ENCODE measurements around the gene MANF. TPM values are rescaled to one million over a fixed set of nuclear protein-coding genes. Genes with fewer than 3 reads are reported as not detected.

The MANF gene
- polyA plus RNA-seq, 4 donors = 17.7 to 141 (median 65.9) TPM

GRCh38 chr3:51375571-51375970 is 9.5 kb upstream of the MANF start:
- no peaks in the 10 kb centered on the region for H3K4me1 ChIP-seq (ENCODE audit: control insufficient read depth in 3 of 3, insufficient read depth in 2 of 3, low read depth in 1 of 3, low read length in 2 of 3)
- no peaks in the 10 kb centered on the region for H3K9me3 ChIP-seq (ENCODE audit: control insufficient read depth in 2 of 2, insufficient read depth in 1 of 2, low read depth in 1 of 2, low read length in 1 of 2)
- H3K4me3 ChIP-seq (ENCODE audit: low read depth in 1 of 3, low read length in 3 of 3) = no peak overlapping the region
- no peaks in the 10 kb centered on the region for H3K27me3 ChIP-seq (ENCODE audit: control insufficient read depth in 3 of 3, insufficient read depth in 3 of 3, low read length in 3 of 3)
- H3K36me3 ChIP-seq (ENCODE audit: control insufficient read depth in 3 of 3, insufficient read depth in 2 of 3, low read depth in 1 of 3, low read length in 3 of 3) = no peaks in the 10 kb centered on the region
- no peak overlapping the region for H3K27ac ChIP-seq (ENCODE audit: low read depth in 1 of 3, low read length in 2 of 3)
- 77 to 89% (median 88%) methylated on average over 8 of the region's 8 CpGs for WGBS, 3 donors
- DNase-seq = no peak
- FAIRE-seq = no peak

GRCh38 chr3:51378065-51378464 is 7.0 kb upstream of the MANF start:
- Histone ChIP-seq H3K36me3 (ENCODE audit: control insufficient read depth in 3 of 3, insufficient read depth in 2 of 3, low read depth in 1 of 3, low read length in 3 of 3) (no peaks in the 10 kb centered on the region), H3K27me3 (ENCODE audit: control insufficient read depth in 3 of 3, insufficient read depth in 3 of 3, low read length in 3 of 3) (no peaks in the 10 kb centered on the region), H3K4me3 (ENCODE audit: low read depth in 1 of 3, low read length in 3 of 3) (no peak overlapping the region), H3K27ac (ENCODE audit: low read depth in 1 of 3, low read length in 2 of 3) (no peak overlapping the region), H3K9me3 (ENCODE audit: control insufficient read depth in 2 of 2, insufficient read depth in 1 of 2, low read depth in 1 of 2, low read length in 1 of 2) (no peaks in the 10 kb centered on the region), H3K4me1 (ENCODE audit: control insufficient read depth in 3 of 3, insufficient read depth in 2 of 3, low read depth in 1 of 3, low read length in 2 of 3) (no peaks in the 10 kb centered on the region)
- FAIRE-seq (no peak), DNase-seq (no peak)
- 65 to 82% (median 79%) methylated on average over 5 of the region's 5 CpGs for WGBS, 3 donors

- DNase-seq = no peak
- FAIRE-seq = no peak
- Histone ChIP-seq H3K9me3 (ENCODE audit: control insufficient read depth in 2 of 2, insufficient read depth in 1 of 2, low read depth in 1 of 2, low read length in 1 of 2) (no peaks in the 10 kb centered on the region), H3K4me1 (ENCODE audit: control insufficient read depth in 3 of 3, insufficient read depth in 2 of 3, low read depth in 1 of 3, low read length in 2 of 3) (peaks cover 0 to 5% (median 0%) of the 10 kb centered on the region in 3 donors), H3K27ac (ENCODE audit: low read depth in 1 of 3, low read length in 2 of 3) (no peak overlapping the region), H3K36me3 (ENCODE audit: control insufficient read depth in 3 of 3, insufficient read depth in 2 of 3, low read depth in 1 of 3, low read length in 3 of 3) (no peaks in the 10 kb centered on the region), H3K4me3 (ENCODE audit: low read depth in 1 of 3, low read length in 3 of 3) (no peak overlapping the region), H3K27me3 (ENCODE audit: control insufficient read depth in 3 of 3, insufficient read depth in 3 of 3, low read length in 3 of 3) (no peaks in the 10 kb centered on the region)
- 81 to 96% (median 85%) methylated on average over 2 of the region's 2 CpGs for WGBS, 3 donors
These were observed 6.4 kb upstream of the MANF start for GRCh38 chr3:51378726-51379125.

GRCh38 chr3:51379301-51379700 is 5.8 kb upstream of the MANF start:
- WGBS, 3 donors = 66 to 88% (median 74%) methylated on average over 8 of the region's 8 CpGs
- no peak for FAIRE-seq

GRCh38 chr3:51379746-51380455 is 5.2 kb upstream of the MANF start:
- no peak for DNase-seq
- FAIRE-seq = no peak
- Histone ChIP-seq H3K27ac (ENCODE audit: low read depth in 1 of 3, low read length in 2 of 3) (no peak overlapping the region), H3K4me1 (ENCODE audit: control insufficient read depth in 3 of 3, insufficient read depth in 2 of 3, low read depth in 1 of 3, low read length in 2 of 3) (peaks cover 0 to 5% (median 0%) of the 10 kb centered on the region in 3 donors), H3K4me3 (ENCODE audit: low read depth in 1 of 3, low read length in 3 of 3) (no peak overlapping the region), H3K9me3 (ENCODE audit: control insufficient read depth in 2 of 2, insufficient read depth in 1 of 2, low read depth in 1 of 2, low read length in 1 of 2) (no peaks in the 10 kb centered on the region), H3K36me3 (ENCODE audit: control insufficient read depth in 3 of 3, insufficient read depth in 2 of 3, low read depth in 1 of 3, low read length in 3 of 3) (no peaks in the 10 kb centered on the region), H3K27me3 (ENCODE audit: control insufficient read depth in 3 of 3, insufficient read depth in 3 of 3, low read length in 3 of 3) (no peaks in the 10 kb centered on the region)
- 83 to 86% (median 86%) methylated on average over 8 of the region's 8 CpGs for WGBS, 3 donors

More at GRCh38 chr3:51379301-51379700, 5.8 kb upstream of the MANF start:
- H3K27ac ChIP-seq (ENCODE audit: low read depth in 1 of 3, low read length in 2 of 3) = no peak overlapping the region
- no peak overlapping the region for H3K4me3 ChIP-seq (ENCODE audit: low read depth in 1 of 3, low read length in 3 of 3)
- no peaks in the 10 kb centered on the region for H3K27me3 ChIP-seq (ENCODE audit: control insufficient read depth in 3 of 3, insufficient read depth in 3 of 3, low read length in 3 of 3)
- H3K36me3 ChIP-seq (ENCODE audit: control insufficient read depth in 3 of 3, insufficient read depth in 2 of 3, low read depth in 1 of 3, low read length in 3 of 3) = no peaks in the 10 kb centered on the region
- H3K4me1 ChIP-seq (ENCODE audit: control insufficient read depth in 3 of 3, insufficient read depth in 2 of 3, low read depth in 1 of 3, low read length in 2 of 3) = peaks cover 0 to 5% (median 0%) of the 10 kb centered on the region in 3 donors
- no peak for DNase-seq
- no peaks in the 10 kb centered on the region for H3K9me3 ChIP-seq (ENCODE audit: control insufficient read depth in 2 of 2, insufficient read depth in 1 of 2, low read depth in 1 of 2, low read length in 1 of 2)

- Histone ChIP-seq H3K27ac (ENCODE audit: low read depth in 1 of 3, low read length in 2 of 3) (no peak overlapping the region), H3K4me3 (ENCODE audit: low read depth in 1 of 3, low read length in 3 of 3) (no peak overlapping the region), H3K4me1 (ENCODE audit: control insufficient read depth in 3 of 3, insufficient read depth in 2 of 3, low read depth in 1 of 3, low read length in 2 of 3) (peaks cover 0 to 5% (median 0%) of the 10 kb centered on the region in 3 donors), H3K9me3 (ENCODE audit: control insufficient read depth in 2 of 2, insufficient read depth in 1 of 2, low read depth in 1 of 2, low read length in 1 of 2) (no peaks in the 10 kb centered on the region), H3K27me3 (ENCODE audit: control insufficient read depth in 3 of 3, insufficient read depth in 3 of 3, low read length in 3 of 3) (no peaks in the 10 kb centered on the region), H3K36me3 (ENCODE audit: control insufficient read depth in 3 of 3, insufficient read depth in 2 of 3, low read depth in 1 of 3, low read length in 3 of 3) (no peaks in the 10 kb centered on the region)
- FAIRE-seq (no peak), DNase-seq (no peak)
- 83 to 86% (median 85%) methylated on average over 15 of the region's 15 CpGs for WGBS, 3 donors
These were observed 4.3 kb upstream of the MANF start for GRCh38 chr3:51380601-51381332.

GRCh38 chr3:51381333-51381705 is 3.8 kb upstream of the MANF start:
- no peak for FAIRE-seq
- no peak overlapping the region for H3K4me3 ChIP-seq (ENCODE audit: low read depth in 1 of 3, low read length in 3 of 3)
- H3K9me3 ChIP-seq (ENCODE audit: control insufficient read depth in 2 of 2, insufficient read depth in 1 of 2, low read depth in 1 of 2, low read length in 1 of 2) = no peaks in the 10 kb centered on the region
- H3K4me1 ChIP-seq (ENCODE audit: control insufficient read depth in 3 of 3, insufficient read depth in 2 of 3, low read depth in 1 of 3, low read length in 2 of 3) = peaks cover 0 to 10% (median 0%) of the 10 kb centered on the region in 3 donors
- 93 to 94% (median 94%) methylated on average over 18 of the region's 18 CpGs for WGBS, 3 donors
- no peak overlapping the region for H3K27ac ChIP-seq (ENCODE audit: low read depth in 1 of 3, low read length in 2 of 3)
- H3K27me3 ChIP-seq (ENCODE audit: control insufficient read depth in 3 of 3, insufficient read depth in 3 of 3, low read length in 3 of 3) = no peaks in the 10 kb centered on the region
- no peak for DNase-seq
- no peaks in the 10 kb centered on the region for H3K36me3 ChIP-seq (ENCODE audit: control insufficient read depth in 3 of 3, insufficient read depth in 2 of 3, low read depth in 1 of 3, low read length in 3 of 3)

- Histone ChIP-seq H3K36me3 (ENCODE audit: control insufficient read depth in 3 of 3, insufficient read depth in 2 of 3, low read depth in 1 of 3, low read length in 3 of 3) (peaks cover 0 to 7% (median 0%) of the 10 kb centered on the region in 3 donors), H3K4me3 (ENCODE audit: low read depth in 1 of 3, low read length in 3 of 3) (no peak overlapping the region), H3K27ac (ENCODE audit: low read depth in 1 of 3, low read length in 2 of 3) (no peak overlapping the region), H3K4me1 (ENCODE audit: control insufficient read depth in 3 of 3, insufficient read depth in 2 of 3, low read depth in 1 of 3, low read length in 2 of 3) (peaks cover 0 to 13% (median 0%) of the 10 kb centered on the region in 3 donors), H3K27me3 (ENCODE audit: control insufficient read depth in 3 of 3, insufficient read depth in 3 of 3, low read length in 3 of 3) (no peaks in the 10 kb centered on the region), H3K9me3 (ENCODE audit: control insufficient read depth in 2 of 2, insufficient read depth in 1 of 2, low read depth in 1 of 2, low read length in 1 of 2) (no peaks in the 10 kb centered on the region)
- FAIRE-seq (no peak), DNase-seq (no peak)
- WGBS, 3 donors = 95 to 97% (median 96%) methylated on average over 4 of the region's 4 CpGs
These were observed 2.9 kb upstream of the MANF start for GRCh38 chr3:51382076-51382745.
